Gastroesophageal sphincter (tissue), 3 donors: ENCODE data around the gene ORC6.

Experiments
- CTCF ChIP-seq, 4 experiments: fragments of 200-600 bp in 2 of 4; fragments of 450-650 bp in 2 of 4; sonication (generic) in 1 of 4; IDR thresholded peaks; one replicate each; pipeline ENCODE4 v1.5.1; 2017 to 2019; ENCODE audit warnings: antibody characterized with exemption in 4 of 4, mild to moderate bottlenecking in 2 of 4, moderate library complexity in 2 of 4
- POLR2AphosphoS5 ChIP-seq: sonication (generic); formaldehyde crosslinking; IDR thresholded peaks from one replicate; pipeline ENCODE4 v1.6.1; 2017; ENCODE audit warnings: antibody characterized with exemption

- TF ChIP-seq CTCF (IDR thresholded peaks at IDR 0.05): no peak
- no peak for TF ChIP-seq POLR2AphosphoS5
Measured at GRCh38 chr16:46709469-46710005, 20.1 kb downstream of the ORC6 start.
